Activated CD4-positive, alpha-beta T cell treated with anti-CD3 and anti-CD28 coated beads, Interleukin-2, Interleukin-4, amounts not matched to agents 100 ng/mL and 50 ng/mL, durations not matched to agents 16 hours and 8 hours (primary cell): ENCODE data around the gene LRRC52.

Source experiments
- DNase-seq: peaks from one replicate; pipeline ENCODE4 v3.0.0-alpha.2; 2020; ENCODE audit warnings: low spot score

The LRRC52 gene

GRCh38 chr1:165543532-165544438, at the start of gene LRRC52:
Gene LRRC52 (plus strand): TSS chr1:165544000. CDS start chr1:165544297, 297 bp downstream.
- no peak for DNase-seq

GRCh38 chr1:165494949-165495857, 48.6 kb upstream of the LRRC52 start:
- no peak for DNase-seq

GRCh38 chr1:165495858-165496205, 48.0 kb upstream of the LRRC52 start:
- no peak for DNase-seq

GRCh38 chr1:165496501-165496900, 47.3 kb upstream of the LRRC52 start:
- DNase-seq, result no peak

- DNase-seq, result no peak
These were observed 46.5 kb upstream of the LRRC52 start for GRCh38 chr1:165497069-165498013.

GRCh38 chr1:165501330-165501969, 42.4 kb upstream of the LRRC52 start:
- no peak for DNase-seq

- DNase-seq, result no peak
These were observed 41.8 kb upstream of the LRRC52 start for GRCh38 chr1:165501970-165502348.

- no peak for DNase-seq
These were observed 36.2 kb upstream of the LRRC52 start for GRCh38 chr1:165507570-165507969.

- no peak for DNase-seq
These were observed 35.5 kb upstream of the LRRC52 start for GRCh38 chr1:165508291-165508690.

GRCh38 chr1:165512816-165513215, 31.0 kb upstream of the LRRC52 start:
- no peak for DNase-seq

- no peak for DNase-seq
These were observed 27.3 kb upstream of the LRRC52 start for GRCh38 chr1:165516469-165516868.

GRCh38 chr1:165520646-165521045, 23.2 kb upstream of the LRRC52 start:
- no peak for DNase-seq

GRCh38 chr1:165524639-165525285, 19.0 kb upstream of the LRRC52 start:
- no peak for DNase-seq

- DNase-seq, result no peak
These were observed 18.1 kb upstream of the LRRC52 start for GRCh38 chr1:165525708-165526107.

- no peak for DNase-seq
These were observed 16.4 kb upstream of the LRRC52 start for GRCh38 chr1:165527251-165528007.

GRCh38 chr1:165531021-165531420, 12.8 kb upstream of the LRRC52 start:
- no peak for DNase-seq

- no peak for DNase-seq
These were observed 11.7 kb upstream of the LRRC52 start for GRCh38 chr1:165532053-165532452.

- DNase-seq, result no peak
These were observed 10.5 kb upstream of the LRRC52 start for GRCh38 chr1:165533254-165533653.

GRCh38 chr1:165536016-165536415, 7.8 kb upstream of the LRRC52 start:
- peak; percentile 1 for DNase-seq
